ENCODE data around the gene DPEP3. TPM values are rescaled to one million over a fixed set of nuclear protein-coding genes. Genes with fewer than 3 reads are reported as not detected.
"Not testable (repeated sequence)": the region's sequence is repeated elsewhere in the genome, so short reads cannot be mapped to it uniquely, and the experiment has no call there.

DPEP3 gene
- total and polyA plus RNA-seq, 7 donors, result 0.10 to 0.45 (median 0.17) TPM; not detected in 2

DNA sequence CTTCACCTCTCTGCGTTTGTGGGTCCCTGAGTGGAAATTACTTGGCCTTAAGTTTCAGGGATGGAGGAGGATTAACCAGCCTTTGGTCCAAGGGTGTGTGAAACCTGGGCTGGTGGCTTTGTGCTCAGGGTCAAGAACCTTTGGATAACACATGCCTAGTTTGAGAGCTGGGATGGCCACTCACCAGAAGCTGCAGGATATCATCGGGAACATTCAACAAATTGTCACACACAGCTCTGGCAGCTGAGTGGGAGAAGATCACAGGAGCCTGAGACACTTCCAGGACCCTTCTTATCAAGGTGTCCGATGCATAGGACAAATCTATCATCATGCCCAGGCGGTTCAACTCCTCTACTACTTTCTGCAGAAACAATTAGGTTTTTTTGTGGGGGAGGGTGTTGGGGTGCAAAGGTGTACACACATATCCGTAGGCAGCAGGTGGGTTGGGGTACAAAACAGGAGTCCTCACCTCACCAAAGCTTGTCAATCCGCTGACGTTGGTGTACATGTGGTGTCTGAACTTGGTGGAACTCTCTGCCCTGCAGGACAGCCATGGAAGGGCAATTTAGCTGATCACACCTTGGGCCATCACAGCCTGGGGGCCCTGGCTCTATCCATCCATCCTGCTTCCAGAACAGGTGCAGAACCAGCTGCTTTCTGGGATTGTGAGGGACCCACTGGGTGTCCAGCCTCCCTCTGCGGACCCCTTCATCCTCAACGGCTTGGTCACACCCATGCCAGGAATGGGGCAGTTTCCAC lies 2.7 kb downstream of the DPEP3 start:
- DNase-seq (no peak), ATAC-seq (no peak)
- Histone ChIP-seq H3K4me1 (no peaks in the 10 kb centered on the region), H3K27me3 (ENCODE audit: insufficient read depth in 3 of 3, low read length in 2 of 3) (no peaks in the 10 kb centered on the region), H3K9me3 (no peaks in the 10 kb centered on the region), H3K27ac (no peak overlapping the region), H3K4me3 (no peak overlapping the region), H3K36me3 (ENCODE audit: insufficient read depth in 1 of 2, low read depth in 1 of 2) (no peaks in the 10 kb centered on the region)
- TF ChIP-seq, protein P1, sequence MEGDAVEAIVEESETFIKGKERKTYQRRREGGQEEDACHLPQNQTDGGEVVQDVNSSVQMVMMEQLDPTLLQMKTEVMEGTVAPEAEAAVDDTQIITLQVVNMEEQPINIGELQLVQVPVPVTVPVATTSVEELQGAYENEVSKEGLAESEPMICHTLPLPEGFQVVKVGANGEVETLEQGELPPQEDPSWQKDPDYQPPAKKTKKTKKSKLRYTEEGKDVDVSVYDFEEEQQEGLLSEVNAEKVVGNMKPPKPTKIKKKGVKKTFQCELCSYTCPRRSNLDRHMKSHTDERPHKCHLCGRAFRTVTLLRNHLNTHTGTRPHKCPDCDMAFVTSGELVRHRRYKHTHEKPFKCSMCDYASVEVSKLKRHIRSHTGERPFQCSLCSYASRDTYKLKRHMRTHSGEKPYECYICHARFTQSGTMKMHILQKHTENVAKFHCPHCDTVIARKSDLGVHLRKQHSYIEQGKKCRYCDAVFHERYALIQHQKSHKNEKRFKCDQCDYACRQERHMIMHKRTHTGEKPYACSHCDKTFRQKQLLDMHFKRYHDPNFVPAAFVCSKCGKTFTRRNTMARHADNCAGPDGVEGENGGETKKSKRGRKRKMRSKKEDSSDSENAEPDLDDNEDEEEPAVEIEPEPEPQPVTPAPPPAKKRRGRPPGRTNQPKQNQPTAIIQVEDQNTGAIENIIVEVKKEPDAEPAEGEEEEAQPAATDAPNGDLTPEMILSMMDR (IDR thresholded peaks at IDR 0.05), result no peak
- WGBS, 3 donors, result 86 to 91% (median 87%) methylated on average over 9 of the region's 9 CpGs
- intact Hi-C loops (cut with DNase I), result no loop called here

DNA sequence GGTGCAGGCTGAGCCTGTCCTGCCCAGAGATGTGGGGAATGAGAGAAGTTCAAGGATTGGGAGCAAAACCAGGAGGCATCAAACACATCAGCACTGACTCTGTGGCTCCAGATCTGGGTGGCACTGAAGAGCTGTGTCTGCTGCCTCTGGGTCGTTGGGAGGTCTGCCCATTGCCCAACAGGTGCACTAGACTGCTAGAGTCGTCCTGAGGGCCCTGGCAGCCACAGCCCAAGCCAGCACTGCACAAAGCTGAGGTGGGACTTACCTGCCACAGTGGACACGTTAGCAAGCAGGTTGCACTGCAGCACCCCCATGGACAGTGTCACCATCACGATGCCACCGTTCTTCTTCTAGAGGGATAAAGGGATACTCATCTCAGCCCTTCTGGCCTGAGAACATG lies 3.3 kb downstream of the DPEP3 start:
- no peaks in the 10 kb centered on the region for H3K4me1 ChIP-seq
- TF ChIP-seq, protein P1 (IDR thresholded peaks at IDR 0.05), result no peak
- H3K4me3 ChIP-seq, result no peak overlapping the region
- no peaks in the 10 kb centered on the region for H3K36me3 ChIP-seq (ENCODE audit: insufficient read depth in 1 of 2, low read depth in 1 of 2)
- 52 to 58% (median 54%) methylated on average over 5 of the region's 5 CpGs for WGBS, 3 donors
- no peak overlapping the region for H3K27ac ChIP-seq
- DNase-seq, result no peak
- no peaks in the 10 kb centered on the region for H3K27me3 ChIP-seq (ENCODE audit: insufficient read depth in 3 of 3, low read length in 2 of 3)
- no peaks in the 10 kb centered on the region for H3K9me3 ChIP-seq
- ATAC-seq, result peak in 2 of 4 donors; percentile 26 to 62
- intact Hi-C loops (cut with DNase I), result no loop called here

DNA sequence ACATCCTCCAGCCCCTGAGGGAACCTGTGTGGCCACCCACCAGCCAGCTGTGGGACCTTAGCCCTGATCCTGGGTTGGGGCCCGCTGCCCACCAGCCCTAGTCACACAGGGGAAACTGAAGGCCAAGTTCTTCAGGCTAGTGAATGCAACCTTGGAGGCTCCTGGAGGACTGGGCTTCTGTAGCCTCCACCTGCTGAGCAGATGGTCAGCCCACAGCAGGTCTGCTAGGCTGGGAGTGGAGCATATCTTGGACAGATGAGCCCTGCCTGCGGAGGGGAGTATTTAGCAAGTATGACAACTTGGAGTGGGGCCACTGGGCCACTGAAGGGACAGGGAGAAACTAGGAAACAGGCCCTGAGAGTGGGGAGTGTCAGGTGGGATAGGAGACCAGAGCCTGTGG lies 4.1 kb downstream of the DPEP3 start:
- ATAC-seq (no peak), DNase-seq (no peak)
- Histone ChIP-seq H3K4me3 (no peak overlapping the region), H3K9me3 (no peaks in the 10 kb centered on the region), H3K27ac (no peak overlapping the region), H3K27me3 (ENCODE audit: insufficient read depth in 3 of 3, low read length in 2 of 3) (no peaks in the 10 kb centered on the region), H3K36me3 (ENCODE audit: insufficient read depth in 1 of 2, low read depth in 1 of 2) (no peaks in the 10 kb centered on the region), H3K4me1 (no peaks in the 10 kb centered on the region)
- TF ChIP-seq, protein P1 (IDR thresholded peaks at IDR 0.05), result no peak
- WGBS, 3 donors, result 69 to 75% (median 69%) methylated on average over 2 of the region's 2 CpGs
- intact Hi-C loops (cut with DNase I), result no loop called here

DNA sequence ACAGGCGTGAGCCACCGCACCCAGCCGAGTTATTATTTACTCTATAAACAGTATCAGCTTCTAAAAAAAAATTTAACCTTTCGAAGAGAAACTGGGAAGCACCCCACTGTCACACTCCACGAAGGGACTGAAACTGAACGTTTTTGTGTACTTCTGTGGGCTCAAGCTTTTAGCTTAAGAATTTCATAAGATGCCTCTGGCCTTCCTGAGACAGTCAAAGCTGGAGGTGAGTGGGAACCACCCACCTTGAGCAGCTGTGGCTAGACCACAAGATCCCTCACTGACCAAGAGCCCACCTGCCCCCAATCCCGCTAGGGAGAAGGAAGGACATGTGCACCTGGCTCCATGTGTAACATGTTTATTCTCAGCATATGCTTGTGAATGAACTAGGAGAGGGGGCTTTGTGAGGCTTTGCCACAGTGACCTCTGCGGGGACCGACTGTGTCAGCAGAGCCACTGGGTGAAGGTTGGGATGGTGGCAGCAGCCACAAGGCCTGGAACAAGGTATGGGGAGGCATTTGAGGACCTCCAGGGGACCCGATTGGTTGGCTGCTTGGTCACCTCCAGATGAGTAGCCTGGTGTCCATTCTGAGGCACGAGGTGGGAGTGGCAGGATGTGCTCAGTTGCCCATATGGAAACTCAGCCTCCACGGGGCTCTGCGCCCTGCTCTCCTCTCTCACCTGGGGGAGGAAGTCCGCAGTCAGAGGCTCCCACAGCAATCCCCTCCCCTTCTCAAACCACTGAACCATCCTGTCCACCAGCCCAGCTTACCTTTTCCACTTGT lies 4.8 kb downstream of the DPEP3 start:
- no peaks in the 10 kb centered on the region for H3K36me3 ChIP-seq (ENCODE audit: insufficient read depth in 1 of 2, low read depth in 1 of 2)
- TF ChIP-seq, protein P1 (IDR thresholded peaks at IDR 0.05), result no peak
- intact Hi-C loops (cut with DNase I), result no loop called here
- H3K27me3 ChIP-seq (ENCODE audit: insufficient read depth in 3 of 3, low read length in 2 of 3), result no peaks in the 10 kb centered on the region
- ATAC-seq (no peak), DNase-seq (no peak)
- H3K27ac ChIP-seq, result no peak overlapping the region
- H3K9me3 ChIP-seq, result no peaks in the 10 kb centered on the region
- H3K4me3 ChIP-seq, result no peak overlapping the region
- H3K4me1 ChIP-seq, result no peaks in the 10 kb centered on the region
- 72 to 85% (median 73%) methylated on average over 14 of the region's 14 CpGs for WGBS, 3 donors

DNA sequence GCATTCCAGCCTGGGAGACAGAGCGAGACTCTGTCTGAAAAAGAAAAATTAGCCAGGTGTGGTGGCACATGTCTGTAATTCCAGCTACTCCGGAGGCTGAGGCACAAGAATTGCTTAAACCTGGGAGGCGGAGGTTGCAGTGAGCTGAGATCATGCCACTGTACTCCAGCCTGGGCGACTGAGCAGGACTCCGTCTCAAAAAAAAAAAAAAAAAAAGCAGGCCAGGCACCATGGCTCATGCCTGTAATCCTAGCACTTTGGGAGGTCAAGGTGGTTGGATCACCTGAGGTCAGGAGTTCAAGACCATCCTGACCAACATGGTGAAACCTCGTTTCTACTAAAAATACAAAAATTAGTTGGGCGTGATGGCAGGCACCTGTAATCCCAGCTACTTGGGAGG lies 8.0 kb downstream of the DPEP3 start:
- intact Hi-C loops (cut with DNase I); DNase-seq; H3K9me3 ChIP-seq; H3K27ac ChIP-seq; H3K4me1 ChIP-seq; H3K4me3 ChIP-seq; H3K27me3 ChIP-seq (ENCODE audit: insufficient read depth in 3 of 3, low read length in 2 of 3); H3K36me3 ChIP-seq (ENCODE audit: insufficient read depth in 1 of 2, low read depth in 1 of 2); ATAC-seq: not testable (repeated sequence)
- 89 to 92% (median 89%) methylated on average over 7 of the region's 7 CpGs for WGBS, 3 donors
